Fibroblast of skin of right quadriceps (primary cell): ENCODE results near the gene ATOSA.
A peak's percentile ranks its signal among the peaks of the same experiment; 100 is the strongest.

ENCODE experiments used
- DNase-seq: peaks from one replicate; pipeline ENCODE4 v3.0.0-alpha.2; 2013

Gene ATOSA

DNA sequence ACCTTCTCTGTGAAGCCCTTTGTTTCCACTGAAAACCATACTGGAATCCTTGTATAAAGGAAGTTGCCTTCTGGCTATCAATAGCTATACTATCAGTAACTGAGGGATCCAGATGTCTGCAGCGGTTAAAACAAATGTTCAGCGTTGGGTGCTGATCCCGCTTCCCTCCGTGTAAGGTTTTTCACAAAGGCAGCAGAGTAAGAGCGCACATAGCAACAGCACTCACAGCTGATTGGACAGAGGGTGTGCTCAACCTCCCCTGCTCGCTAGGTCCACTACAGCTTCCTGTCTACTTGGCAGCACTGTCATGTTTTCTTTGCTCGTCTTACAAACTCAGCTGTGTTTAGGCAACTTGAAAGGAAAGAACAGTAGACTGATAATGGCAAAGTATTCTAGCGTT lies 27.3 kb downstream of the ATOSA start:
- peak; percentile 79 for DNase-seq

DNA sequence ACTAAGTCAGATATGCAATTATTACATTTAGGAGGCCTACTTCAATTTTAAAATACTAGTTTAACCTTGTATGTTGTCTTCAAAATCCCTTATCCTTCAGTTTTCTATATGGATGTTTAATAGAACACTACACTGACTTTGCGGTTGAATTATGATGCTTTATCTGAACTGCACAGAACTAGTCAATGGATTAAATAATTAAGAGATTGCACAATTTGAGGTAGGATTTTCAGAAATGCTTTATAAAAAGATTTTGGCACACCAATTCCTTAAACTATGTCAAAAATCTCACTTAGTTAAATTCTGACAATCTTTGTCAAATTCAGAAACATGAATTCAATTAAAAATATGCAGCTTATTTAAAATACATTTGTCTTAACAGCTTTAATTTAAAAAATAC lies 28.1 kb downstream of the ATOSA start:
- no peak for DNase-seq

DNA sequence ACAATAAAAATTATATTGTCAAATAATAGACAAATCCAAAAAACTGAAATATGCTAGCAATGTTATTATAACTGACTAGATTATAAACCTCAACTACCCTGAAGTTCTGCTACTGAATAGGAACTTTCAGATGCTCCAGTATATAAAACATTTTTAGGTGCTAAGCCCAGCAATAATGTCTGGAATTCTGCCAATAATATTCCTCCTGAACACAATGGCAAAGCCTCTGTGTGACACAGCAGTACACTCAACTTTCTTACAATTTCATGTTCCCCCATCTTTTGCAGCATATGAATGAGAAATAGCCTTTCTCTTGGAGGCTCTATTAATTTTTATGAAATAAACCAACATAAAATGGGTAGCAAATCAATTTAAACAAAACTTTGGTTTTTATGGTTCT lies 29.5 kb downstream of the ATOSA start:
- DNase-seq, result no peak

DNA sequence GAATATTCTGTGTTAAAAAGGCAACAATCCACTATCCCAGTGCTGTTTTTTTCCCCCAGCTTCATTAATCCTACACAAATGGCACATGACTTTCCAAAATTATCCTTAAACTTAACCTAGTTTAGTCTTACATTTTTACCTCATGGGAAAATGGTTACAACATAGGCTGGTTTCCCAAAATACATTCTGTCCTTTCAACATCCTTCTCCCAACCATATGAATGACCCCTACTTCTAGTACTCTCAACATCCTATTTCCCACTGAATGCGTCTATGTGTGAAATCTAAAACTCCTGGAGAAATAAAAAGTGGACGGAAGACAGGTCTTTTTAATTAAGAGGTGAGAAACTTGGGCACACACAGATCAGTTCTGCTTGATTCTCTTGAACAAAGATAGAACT lies 33.3 kb downstream of the ATOSA start:
- DNase-seq, result no peak

DNA sequence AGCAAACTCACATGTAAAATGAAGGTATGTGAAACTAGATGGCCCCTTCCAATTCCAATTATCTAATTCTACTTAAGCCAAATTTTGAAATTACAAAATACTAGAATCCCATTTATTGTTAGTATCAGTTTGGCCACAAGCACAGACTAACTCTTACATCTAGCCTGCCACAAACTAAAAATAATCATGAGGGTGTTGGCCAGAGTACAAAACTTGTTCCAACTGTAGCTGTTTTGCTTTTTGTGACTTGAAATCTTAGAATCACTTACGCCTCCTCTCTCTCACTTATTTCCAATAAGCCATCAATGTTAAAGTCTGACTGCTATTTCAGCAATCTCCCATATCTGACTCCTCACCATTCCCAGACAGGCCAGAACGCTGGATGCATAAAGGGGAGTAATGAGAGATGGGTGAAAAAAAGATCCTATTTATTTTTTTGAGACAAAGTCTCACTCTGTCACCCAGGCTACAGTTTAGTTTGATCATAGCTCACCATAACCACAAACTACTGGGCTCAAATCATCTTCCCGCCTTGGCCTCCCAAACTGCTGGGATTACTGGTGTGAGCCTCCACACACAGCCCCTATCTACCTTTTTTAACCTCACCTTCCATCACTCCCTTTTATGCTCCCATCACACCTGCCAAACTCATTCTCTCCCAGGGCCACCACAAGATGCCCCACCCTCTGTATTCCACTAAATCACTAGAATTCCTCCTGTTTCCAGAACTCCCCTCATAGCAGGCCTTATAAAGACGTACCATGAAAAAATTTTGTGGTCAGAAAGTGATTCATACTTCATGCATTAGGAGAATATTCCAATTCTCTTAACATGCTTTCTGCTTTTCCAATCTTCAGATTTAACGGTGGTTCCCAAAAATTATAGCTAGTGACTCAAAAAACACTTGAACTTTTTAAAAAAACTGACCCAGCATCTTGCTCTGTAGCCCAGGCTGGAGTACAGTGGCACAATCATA lies 36.5 kb downstream of the ATOSA start:
- DNase-seq, result peak; percentile 83

DNA sequence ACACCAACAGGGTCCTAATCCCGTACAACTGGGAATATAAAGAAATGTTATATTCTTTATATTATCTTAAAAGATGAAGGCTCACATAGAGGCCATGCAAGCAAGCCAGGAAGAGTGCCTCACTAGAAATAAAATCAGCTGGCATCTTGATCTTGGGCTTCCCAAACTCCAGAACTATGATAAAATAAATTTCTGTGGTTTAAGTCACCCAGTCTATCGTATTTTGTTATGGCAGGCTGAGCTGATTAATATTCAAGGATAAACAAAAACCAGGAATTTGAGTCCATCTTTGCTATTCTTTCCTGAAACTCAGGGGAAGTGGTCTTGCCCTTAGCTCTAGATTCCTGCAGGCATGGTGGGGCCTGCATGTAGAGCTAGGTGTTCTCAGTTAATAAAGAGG lies 42.7 kb downstream of the ATOSA start:
- DNase-seq, result no peak

DNA sequence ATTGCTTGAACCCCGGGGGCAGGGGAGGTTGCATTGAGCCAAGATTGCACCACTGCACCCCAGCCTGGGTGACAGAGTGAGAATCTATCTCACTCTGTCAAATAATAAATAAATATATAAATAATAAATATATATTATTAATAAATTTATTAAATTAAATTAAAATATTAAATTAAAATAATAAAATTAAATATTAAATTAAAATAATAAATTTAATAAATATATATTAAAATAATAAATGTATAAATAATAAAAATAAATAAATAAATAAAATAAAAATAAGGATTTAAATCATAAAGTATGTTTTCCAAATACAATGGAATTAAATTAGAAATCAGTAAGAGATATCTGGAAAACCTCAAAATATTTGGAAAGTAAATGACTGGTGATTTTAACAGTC lies 43.3 kb downstream of the ATOSA start:
- DNase-seq, result no peak
